NCI-H446 (cell line): ENCODE measurements around the gene SACM1L.

Experiments
- DNase-seq, 2 experiments: peaks; one replicate each; lab custom pipeline; 2025; lab: John Stamatoyannopoulos, UW

Gene SACM1L

DNA sequence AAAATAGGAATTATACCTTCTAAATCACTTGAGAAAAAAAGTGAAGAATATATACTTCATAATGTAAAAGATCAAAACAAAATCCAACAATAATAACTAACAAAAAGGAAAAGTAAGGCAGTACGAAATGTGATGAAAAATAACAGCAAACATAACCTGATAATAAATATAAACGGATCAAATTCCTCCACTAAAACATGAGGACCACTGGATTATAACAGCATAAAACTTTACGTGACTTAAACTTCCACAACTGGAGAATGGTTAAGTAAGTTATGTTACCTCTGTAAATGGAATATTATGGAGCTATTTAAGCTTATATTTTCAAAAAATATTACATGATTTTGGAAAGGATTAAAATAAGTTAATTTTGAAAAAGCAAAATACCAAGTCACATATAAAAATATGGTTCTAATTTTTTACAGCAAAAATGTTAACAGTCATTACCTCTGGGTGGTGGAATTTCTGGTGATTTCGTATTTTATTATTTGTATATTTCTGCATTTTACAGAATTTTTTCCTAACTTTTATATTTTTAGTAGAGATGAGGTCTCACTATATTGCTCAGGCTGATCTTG lies 100.1 kb downstream of the SACM1L start:
- no peak for DNase-seq

DNA sequence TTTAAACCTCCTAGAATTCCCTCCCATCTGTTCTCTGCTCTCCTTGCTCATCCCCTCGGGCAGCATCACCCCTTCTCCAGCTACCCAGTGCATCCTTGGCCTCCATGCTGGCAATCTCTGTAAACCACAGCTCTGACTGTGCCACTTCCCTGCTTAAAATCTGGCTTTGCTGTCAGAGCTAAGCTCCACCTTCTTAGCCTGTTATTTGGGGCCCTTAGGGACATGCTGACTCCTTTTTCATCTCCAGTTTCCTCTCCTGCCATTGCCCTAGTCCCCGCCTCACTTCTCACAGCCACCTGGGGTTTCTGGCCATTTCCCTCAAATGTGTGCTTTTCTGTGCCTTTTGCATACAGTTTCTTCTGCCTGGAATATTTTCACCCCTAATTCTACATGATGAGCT lies 101.4 kb downstream of the SACM1L start:
- no peak for DNase-seq

DNA sequence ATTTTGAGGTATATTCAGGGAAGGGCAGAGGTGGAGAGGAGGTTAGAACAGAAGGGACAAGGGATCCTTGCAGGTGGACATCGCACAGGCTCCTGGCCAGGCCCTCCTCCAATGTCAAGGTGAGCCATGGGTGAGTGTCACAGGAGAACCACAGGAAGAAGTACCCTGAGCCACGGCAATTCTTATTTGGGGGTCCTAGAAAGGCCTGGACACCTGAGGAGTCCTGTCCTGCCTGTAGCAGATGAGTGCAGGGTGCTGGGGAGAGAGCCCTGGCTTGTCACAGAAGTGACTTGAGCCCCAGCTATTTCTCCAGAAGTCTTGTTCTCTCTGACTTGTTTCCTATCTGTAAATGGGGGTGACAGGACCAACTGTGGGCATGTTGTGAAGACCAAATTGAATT lies 102.8 kb downstream of the SACM1L start:
- no peak for DNase-seq

DNA sequence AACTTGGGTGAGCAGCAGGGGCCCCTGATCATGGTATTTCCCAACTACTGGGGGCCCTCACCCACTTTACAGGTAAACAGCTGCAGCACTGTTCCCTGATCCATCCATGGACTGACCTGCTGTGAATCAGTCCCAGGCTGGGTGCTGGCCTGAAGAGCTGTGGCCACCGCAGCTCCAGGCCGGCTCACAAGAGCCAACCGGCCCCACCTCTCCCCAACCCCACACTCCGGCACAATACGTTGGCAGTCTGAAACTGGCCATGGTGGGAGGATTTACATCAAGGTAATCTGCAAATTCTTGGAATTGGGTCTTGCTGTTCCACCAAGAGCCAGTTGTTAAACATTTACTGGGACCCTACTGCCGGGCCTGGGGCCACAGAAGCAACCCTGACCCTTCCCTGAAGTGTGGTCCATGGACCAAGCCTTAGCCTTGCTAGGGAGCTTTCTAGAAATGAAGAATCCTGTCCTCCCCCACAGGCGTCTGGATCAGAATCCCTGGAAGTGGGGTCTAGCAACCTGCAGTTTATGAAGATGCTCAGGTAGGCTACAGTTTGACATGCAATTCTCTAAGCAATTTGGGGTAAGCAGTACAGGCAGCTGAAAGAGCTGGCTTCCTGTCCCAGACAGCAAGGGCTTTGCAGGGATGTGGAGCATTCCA lies 103.4 kb downstream of the SACM1L start:
- DNase-seq, result no peak

DNA sequence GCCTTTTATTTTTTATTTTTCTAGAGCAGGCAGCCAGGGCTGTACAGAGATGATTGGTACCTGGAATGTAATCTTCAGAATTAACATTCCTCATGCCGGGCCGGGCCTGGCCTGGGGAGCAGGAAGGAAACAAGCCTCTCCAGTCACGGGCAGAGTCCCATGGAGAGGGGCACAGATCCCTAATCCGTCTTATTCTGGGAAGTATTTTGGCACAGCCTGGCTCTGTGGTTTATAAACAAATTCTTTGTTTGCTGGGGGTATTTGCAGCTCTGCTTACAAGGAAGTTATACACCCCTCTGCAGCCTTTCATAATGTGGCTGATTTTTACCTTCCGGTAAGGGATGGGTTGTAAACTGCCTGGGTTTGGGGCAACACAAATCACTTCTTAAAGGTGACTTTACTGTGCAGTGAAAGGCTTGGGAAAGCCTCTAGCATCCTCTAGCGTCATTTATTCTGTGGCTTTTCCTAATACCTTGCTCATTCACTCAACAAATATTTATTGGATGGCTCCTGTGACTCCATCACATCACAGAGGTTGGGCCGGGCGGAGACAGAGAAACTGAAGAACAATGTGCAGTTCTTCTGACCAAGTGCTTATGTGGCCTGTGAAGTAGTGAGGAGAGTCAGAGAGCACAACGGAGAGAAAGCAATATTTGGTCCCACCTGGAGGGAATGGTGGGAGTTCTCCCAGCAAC lies 104.4 kb downstream of the SACM1L start:
- no peak for DNase-seq

DNA sequence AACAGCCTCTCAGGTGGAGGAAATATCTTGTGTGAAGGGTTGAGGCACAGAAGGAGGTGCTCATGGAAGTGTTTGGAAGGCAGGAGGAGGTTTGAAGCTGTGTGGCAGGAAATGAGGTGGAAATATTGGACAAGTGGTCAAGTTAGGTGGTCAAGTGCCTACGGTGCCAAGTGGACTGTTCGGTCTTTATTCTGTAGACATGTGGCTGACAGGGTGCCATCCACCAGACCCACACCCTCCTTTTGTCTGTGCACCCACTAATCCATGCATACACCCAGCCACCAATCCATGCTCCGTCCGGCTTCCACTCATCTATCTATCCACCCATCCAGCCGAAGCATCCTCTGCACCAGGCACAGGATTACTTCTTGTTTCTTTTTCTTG lies 105.0 kb downstream of the SACM1L start:
- DNase-seq, result no peak

DNA sequence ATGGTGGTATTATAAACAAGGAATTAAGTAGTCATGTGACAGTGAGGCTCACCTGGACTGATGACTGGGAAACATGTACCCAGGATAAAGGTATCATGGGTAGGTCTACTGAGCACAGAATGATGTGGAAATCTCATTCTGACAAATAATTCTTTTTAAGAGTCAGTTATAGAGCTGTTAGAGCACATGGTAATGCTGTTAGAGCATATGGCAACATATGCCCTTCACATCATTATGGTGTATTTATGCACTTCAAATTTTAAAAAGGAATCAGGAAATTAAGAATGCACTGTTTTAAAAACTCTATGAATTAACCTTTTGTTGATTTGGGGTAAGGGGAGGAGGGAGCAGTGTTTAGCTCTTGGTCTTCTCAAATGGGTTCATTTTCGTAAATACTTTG lies 105.5 kb downstream of the SACM1L start:
- no peak for DNase-seq
